Measurements from ENCODE around the gene YIPF3.
"Not testable (repeated sequence)": the region's sequence is repeated elsewhere in the genome, so short reads cannot be mapped to it uniquely, and the experiment has no call there.

YIPF3 gene

DNA sequence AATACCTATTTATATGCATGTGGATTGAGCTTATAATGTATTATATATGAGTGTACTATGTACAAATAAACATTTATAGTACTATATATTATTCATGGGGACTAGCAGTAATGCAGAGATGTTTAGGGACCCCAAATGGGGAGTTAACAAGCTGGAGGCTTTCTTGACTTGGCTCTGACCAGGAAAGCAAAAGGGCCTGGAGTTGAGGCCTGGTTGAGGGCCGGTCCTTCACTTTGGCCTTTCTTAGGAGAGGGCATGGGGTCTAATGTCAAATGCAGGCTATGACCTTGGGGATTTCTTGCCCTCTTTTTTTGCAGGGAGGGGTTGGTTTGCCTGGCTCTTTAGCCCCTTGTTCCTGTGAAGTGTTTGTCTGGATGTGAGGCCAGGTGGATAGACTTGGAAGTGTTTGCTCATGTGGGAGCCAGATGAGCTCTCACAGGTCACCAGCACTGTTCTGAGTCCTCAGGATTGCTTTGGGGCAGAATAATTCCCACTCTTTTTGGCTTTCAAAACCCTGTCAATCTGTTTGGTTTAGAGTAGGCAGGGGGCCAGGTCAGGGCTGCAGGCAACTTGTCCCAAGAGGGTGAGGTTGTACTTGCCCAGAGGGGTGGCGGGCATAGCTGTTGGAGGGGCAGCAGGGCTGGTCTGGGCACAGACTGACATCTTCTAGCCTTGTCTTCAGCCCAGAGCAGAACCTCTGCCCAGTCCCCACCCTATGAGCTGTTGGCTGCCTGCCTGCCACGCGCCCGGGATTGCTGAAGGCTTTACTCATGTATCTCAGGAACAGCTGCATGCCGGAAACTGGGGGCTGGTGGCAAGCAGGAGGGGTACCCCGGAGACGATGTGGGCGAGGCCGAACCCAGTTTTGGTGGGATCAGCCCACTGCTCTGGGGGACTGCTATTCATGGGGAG lies 24.7 kb downstream of the YIPF3 start:
- DNase-seq = no peak

GRCh38 chr6:43490523-43490939 lies 26.2 kb downstream of the YIPF3 start:
- no peak for DNase-seq

GRCh38 chr6:43489277-43490072 lies 27.3 kb downstream of the YIPF3 start:
- DNase-seq = no peak

GRCh38 chr6:43488667-43489276 lies 28.0 kb downstream of the YIPF3 start:
- no peak for DNase-seq

GRCh38 chr6:43481591-43482236 lies 35.0 kb downstream of the YIPF3 start:
- no peak for DNase-seq

- DNase-seq = peak in 1 of 2 experiments; percentile 20
Measured at GRCh38 chr6:43481075-43481474, 35.7 kb downstream of the YIPF3 start.

- DNase-seq = no peak
Measured at GRCh38 chr6:43478008-43478372, 38.7 kb downstream of the YIPF3 start.

- DNase-seq = peak; percentile 71 to 75
Measured at GRCh38 chr6:43477235-43478007, 39.3 kb downstream of the YIPF3 start, which contains the start of gene TJAP1. TJAP1 (plus strand) TSS chr6:43477570; CDS start chr6:43499002, 21,432 bp downstream.

DNA sequence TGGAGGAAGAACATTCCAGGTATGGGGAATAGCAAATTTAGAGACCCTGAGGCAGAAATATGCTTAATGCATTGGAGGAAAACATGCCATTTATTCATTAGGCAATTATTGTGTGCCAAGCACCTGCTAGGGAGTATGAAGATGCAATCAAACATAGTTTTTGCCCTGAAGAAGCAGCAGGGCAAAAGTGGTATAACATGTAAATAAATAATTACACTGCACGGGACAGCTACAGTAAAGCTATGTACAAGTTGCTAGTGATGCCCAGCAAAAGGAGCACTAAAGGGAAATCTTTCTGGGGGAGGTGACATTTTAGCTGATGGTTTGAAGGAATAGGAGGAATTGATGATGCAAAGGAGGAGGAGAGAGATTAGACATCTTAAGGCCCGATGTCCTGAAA lies 40.0 kb downstream of the YIPF3 start:
- DNase-seq = peak; percentile 19 to 33

GRCh38 chr6:43475516-43475915 lies 41.2 kb downstream of the YIPF3 start:
- no peak for DNase-seq

DNA sequence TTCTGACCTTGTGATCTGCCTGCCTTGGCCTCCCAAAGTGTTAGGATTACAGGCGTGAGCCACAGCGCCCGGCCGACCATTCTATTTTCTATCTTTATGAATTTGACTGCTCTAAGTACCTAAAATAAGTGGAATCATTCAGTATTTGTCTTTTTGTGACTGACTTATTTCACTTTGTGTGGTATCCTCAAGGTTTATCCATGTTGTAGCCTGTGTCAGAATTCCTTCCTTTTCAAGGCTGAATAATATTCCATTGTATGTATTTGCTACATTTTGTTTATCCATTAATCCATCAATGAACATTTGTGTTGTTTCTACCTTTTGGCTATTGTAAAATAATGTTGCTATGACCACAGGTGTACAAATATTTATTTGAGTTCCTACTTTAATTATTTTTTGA lies 44.2 kb downstream of the YIPF3 start:
- no peak for DNase-seq

GRCh38 chr6:43471399-43471798 lies 45.3 kb downstream of the YIPF3 start:
- no peak for DNase-seq

DNA sequence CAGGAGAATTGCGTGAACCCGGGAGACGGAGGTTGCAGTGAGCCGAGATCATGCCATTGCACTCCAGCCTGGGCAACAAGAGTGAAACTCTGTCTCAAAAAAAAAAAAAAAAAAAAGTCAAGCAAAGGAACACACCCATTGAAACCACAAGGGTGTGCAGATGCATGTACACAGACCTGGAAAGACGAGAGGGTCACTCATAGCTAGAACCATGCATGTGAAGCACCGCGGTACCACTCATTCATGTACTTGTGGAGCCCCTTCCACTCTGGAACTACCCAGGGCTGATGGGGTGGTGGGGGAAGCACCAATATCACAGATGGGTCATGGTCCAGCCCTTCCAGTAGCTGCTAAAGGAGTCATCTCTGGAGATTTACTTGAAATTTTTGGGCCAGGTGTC lies 46.8 kb downstream of the YIPF3 start:
- no peak for DNase-seq

DNA sequence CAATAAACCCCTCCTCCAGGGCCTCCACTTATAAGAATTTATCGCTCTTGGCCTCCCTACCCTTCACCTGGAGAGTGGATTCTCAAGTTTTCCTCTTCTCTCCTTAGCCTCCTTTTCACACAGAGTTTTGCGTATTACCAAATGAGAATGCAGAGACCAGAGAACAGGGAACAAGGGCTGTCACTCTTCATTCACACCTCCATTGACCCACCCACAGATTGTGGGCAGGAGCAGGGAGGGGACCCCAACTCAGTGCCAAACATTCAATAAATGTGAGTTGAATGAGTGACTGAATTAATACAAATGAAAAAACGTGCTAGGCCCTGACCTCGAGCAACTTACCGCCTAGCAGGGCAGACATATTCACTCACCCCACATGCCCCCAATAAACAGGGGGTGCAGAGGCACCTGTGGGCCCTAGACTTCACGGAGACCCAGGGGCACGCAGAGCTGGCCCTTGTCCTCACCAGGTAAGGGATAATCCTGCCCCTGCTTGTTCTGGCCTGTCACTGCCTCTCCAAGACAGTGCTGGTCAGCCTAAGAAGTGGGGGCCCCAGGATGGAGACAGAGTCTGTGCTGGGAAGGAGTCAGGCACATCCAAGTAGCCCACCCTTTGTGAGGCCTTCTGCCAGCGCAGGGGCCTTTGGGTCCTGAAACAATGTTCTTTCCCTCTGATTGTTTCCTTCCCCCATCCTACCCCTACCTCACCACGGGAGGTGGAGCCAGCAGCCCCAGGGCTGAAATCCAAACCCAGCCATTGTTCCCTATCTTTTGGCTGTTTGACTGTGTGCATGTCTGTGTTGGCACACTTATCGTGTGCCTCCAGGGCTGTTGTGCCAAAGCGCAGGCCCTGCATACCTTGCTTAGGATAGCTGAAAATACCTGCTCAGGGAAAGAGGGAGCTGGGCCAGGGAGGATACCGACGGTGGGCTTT lies 47.7 kb downstream of the YIPF3 start:
- DNase-seq = no peak

- no peak for DNase-seq
Measured at GRCh38 chr6:43468240-43468639, 48.5 kb downstream of the YIPF3 start.

GRCh38 chr6:43467752-43468151 lies 49.0 kb downstream of the YIPF3 start:
- no peak for DNase-seq

DNA sequence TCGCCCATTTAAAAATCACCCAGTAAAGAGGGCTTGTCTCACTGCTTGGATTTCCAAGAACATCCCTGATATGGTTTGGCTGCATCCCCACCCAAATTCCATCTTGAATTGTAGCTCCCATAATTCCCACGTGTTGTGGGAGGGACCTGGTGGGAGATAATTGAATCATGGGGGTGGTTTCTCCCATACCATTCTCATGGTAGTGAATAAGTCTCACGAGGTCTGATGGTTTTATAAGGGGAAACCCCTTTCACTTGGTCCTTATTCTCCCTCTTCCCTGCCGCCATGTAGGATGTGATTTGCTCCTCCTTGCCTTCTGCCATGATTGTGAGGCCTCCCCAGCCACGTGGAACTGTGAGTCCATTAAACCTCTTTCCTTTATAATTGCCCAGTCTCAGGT lies 49.5 kb downstream of the YIPF3 start:
- DNase-seq = not testable (repeated sequence)

GRCh38 chr6:43465948-43466347 lies 50.8 kb downstream of the YIPF3 start:
- no peak for DNase-seq

GRCh38 chr6:43464337-43464736 lies 52.4 kb downstream of the YIPF3 start:
- no peak for DNase-seq

DNA sequence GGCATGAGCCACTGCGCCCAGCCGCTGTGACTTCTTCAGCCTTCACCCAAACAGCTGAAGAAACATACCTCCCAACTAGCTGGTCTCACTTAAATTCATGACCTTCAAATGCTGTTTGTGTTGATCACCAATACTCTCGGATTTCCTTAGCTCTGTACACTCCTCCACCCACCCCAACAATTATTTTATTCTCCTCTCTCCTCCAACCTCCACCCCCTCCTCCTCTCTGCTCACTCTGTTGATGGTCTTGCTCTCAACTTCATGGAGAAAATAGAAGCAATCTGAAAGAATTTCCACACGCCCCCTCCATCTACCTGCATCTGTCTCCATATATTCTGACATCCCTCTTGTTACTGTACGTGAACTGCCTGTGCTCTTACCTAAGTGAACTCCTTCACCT lies 54.8 kb downstream of the YIPF3 start:
- no peak for DNase-seq
